IMR-90 (cell line): Measurements from ENCODE around the gene MEGF10. TPM values are rescaled to one million over a fixed set of nuclear protein-coding genes. Genes with fewer than 3 reads are reported as not detected.

Source experiments
- ATAC-seq: fragments of 200-7000 bp; cut with Tn5 transposase; 2 replicates; pipeline ENCODE4 v1.9.1; 2020; ENCODE audit warnings: low read depth, mild to moderate bottlenecking, moderate library complexity
- BruUV-seq: library from RNA; stranded (reverse); fragments of 400-500 nt; replicated peaks from 2 replicates; lab custom pipeline; 2021; lab: Mats Ljungman, UMichigan
- CTCF ChIA-PET: fragments of 300-600 bp; formaldehyde crosslinking; extraction: SDS; loops from one replicate; lab custom pipeline; 2021; ENCODE audit warnings: antibody characterized with exemption; lab: Yijun Ruan, JAX
- POLR2A ChIA-PET: fragments of 300-600 bp; sonication (Branson Sonifier 250); formaldehyde crosslinking; loops from one replicate; lab custom pipeline; 2022; ENCODE audit warnings: antibody characterized with exemption; ENCODE audit not compliant: unreplicated experiment; lab: Charles Lee
- DNase-seq: peaks from one replicate; pipeline ENCODE4 v3.0.0; 2013
- H2AFZ ChIP-seq: replicated peaks from 2 replicates; pipeline ENCODE3; 2013; ENCODE audit warnings: low read length, mild to moderate bottlenecking; ENCODE audit not compliant: poor library complexity
- H2AK5ac ChIP-seq: 2 replicates; pipeline ENCODE4 v1.6.1; 2013; ENCODE audit warnings: low read depth, low read length, inconsistent platforms
- H2AK9ac ChIP-seq: replicated peaks from 2 replicates; pipeline ENCODE3; 2013; ENCODE audit warnings: mild to moderate bottlenecking, low read depth, low read length, moderate library complexity; ENCODE audit not compliant: poor library complexity
- H2BK120ac ChIP-seq: 2 replicates; pipeline ENCODE4 v1.6.1; 2013; ENCODE audit warnings: low read depth, low read length, inconsistent platforms
- H2BK15ac ChIP-seq: 3 replicates; pipeline ENCODE4 v1.6.1; 2013; ENCODE audit warnings: low read depth, low read length, inconsistent platforms
- H2BK20ac ChIP-seq: 2 replicates; pipeline ENCODE4 v1.6.1; 2013; ENCODE audit warnings: low read depth, mild to moderate bottlenecking, inconsistent platforms, low read length, moderate library complexity
- H2BK5ac ChIP-seq: 2 replicates; pipeline ENCODE4 v1.6.1; 2013; ENCODE audit warnings: mild to moderate bottlenecking, low read depth, low read length, inconsistent platforms; ENCODE audit not compliant: poor library complexity, severe bottlenecking
- H3K14ac ChIP-seq: replicated peaks from 2 replicates; pipeline ENCODE4 v1.6.1; 2013; ENCODE audit warnings: low read depth, low read length, inconsistent platforms
- H3K18ac ChIP-seq: 2 replicates; pipeline ENCODE4 v1.6.1; 2013; ENCODE audit warnings: low read depth, low read length, control low read depth
- H3K23ac ChIP-seq: 2 replicates; pipeline ENCODE4 v1.6.1; 2013; ENCODE audit warnings: low read depth, low read length, inconsistent platforms
- H3K27ac ChIP-seq: 2 replicates; pipeline ENCODE4 v1.5.1; 2013; ENCODE audit warnings: mild to moderate bottlenecking, control low read depth, low read length; ENCODE audit not compliant: insufficient read depth
- H3K27me3 ChIP-seq: 2 replicates; pipeline ENCODE4 v1.6.1; 2013; ENCODE audit warnings: low read length; ENCODE audit not compliant: control insufficient read depth, insufficient read depth
- H3K36me3 ChIP-seq: 2 replicates; pipeline ENCODE4 v1.6.1; 2013; ENCODE audit warnings: low read length, mixed read lengths; ENCODE audit not compliant: control insufficient read depth, insufficient read depth
- H3K4ac ChIP-seq: 2 replicates; pipeline ENCODE4 v1.6.1; 2013; ENCODE audit warnings: low read depth, low read length, inconsistent platforms
- H3K4me1 ChIP-seq: 2 replicates; pipeline ENCODE4 v1.6.1; 2013; ENCODE audit warnings: low read length, mixed read lengths; ENCODE audit not compliant: control insufficient read depth, insufficient read depth
- H3K4me2 ChIP-seq: 2 replicates; pipeline ENCODE4 v1.6.1; 2013; ENCODE audit warnings: low read depth, mild to moderate bottlenecking, control low read depth, low read length, moderate library complexity
- H3K4me3 ChIP-seq: 2 replicates; pipeline ENCODE4 v1.5.1; 2013; ENCODE audit warnings: low read depth, mild to moderate bottlenecking, control low read depth, low read length, moderate library complexity; ENCODE audit not compliant: insufficient read depth
- H3K56ac ChIP-seq: 2 replicates; pipeline ENCODE4 v1.6.1; 2013; ENCODE audit warnings: low read length, inconsistent platforms; ENCODE audit not compliant: insufficient read depth; ENCODE audit errors: extremely low read depth
- H3K79me1 ChIP-seq, 2 experiments: 2 replicates each; pipeline ENCODE4 v1.6.1; 2013; ENCODE audit warnings: low read length in 2 of 2, inconsistent platforms in 1 of 2, low read depth in 1 of 2
- H3K9ac ChIP-seq: 2 replicates; pipeline ENCODE4 v1.6.1; 2013; ENCODE audit warnings: low read depth, low read length, control low read depth
- H3K9me1 ChIP-seq: 2 replicates; pipeline ENCODE4 v1.6.1; 2013; ENCODE audit warnings: low read length, inconsistent platforms; ENCODE audit not compliant: insufficient read depth
- H3K9me3 ChIP-seq: 2 replicates; pipeline ENCODE4 v1.6.1; 2013; ENCODE audit warnings: low read length; ENCODE audit not compliant: control insufficient read depth, insufficient read depth
- H4K20me1 ChIP-seq: 2 replicates; pipeline ENCODE4 v1.6.1; 2013; ENCODE audit warnings: low read length, inconsistent platforms; ENCODE audit not compliant: insufficient read depth
- H4K5ac ChIP-seq: 2 replicates; pipeline ENCODE4 v1.6.1; 2013; ENCODE audit warnings: mild to moderate bottlenecking, low read depth, low read length, control low read depth
- H4K8ac ChIP-seq, 2 experiments: 2 replicates each; pipeline ENCODE4 v1.6.1; 2013; ENCODE audit warnings: low read depth in 2 of 2, low read length in 2 of 2, control low read depth in 1 of 2, inconsistent platforms in 1 of 2
- H4K91ac ChIP-seq: 2 replicates; pipeline ENCODE4 v1.6.1; 2013; ENCODE audit warnings: low read depth, low read length, inconsistent platforms; ENCODE audit not compliant: insufficient read depth
- BHLHE40 ChIP-seq: fragments of 150-350 bp; IDR thresholded peaks from 2 replicates; pipeline ENCODE4 v1.6.1; 2016; ENCODE audit warnings: mild to moderate bottlenecking, low read depth, low read length
- CEBPB ChIP-seq: IDR thresholded peaks from 2 replicates; pipeline ENCODE4 v1.6.1; 2012; ENCODE audit warnings: low read depth, low read length, improper control_type of control experiment
- CTCF ChIP-seq: conservative IDR thresholded peaks from 2 replicates; pipeline ENCODE4 v1.5.1; 2012; ENCODE audit warnings: mild to moderate bottlenecking, low read depth, low read length, improper control_type of control experiment
- ELK1 ChIP-seq: fragments of 150-350 bp; IDR thresholded peaks from 2 replicates; pipeline ENCODE4 v1.6.1; 2016; ENCODE audit warnings: low read depth, mild to moderate bottlenecking, low read length, moderate library complexity, borderline replicate concordance
- FOS ChIP-seq: fragments of 150-350 bp; IDR thresholded peaks from 2 replicates; pipeline ENCODE4 v1.6.1; 2016; ENCODE audit warnings: low read depth, low read length
- MAFK ChIP-seq: IDR thresholded peaks from 2 replicates; pipeline ENCODE4 v1.6.1; 2012; ENCODE audit warnings: low read depth, low read length, improper control_type of control experiment
- MAZ ChIP-seq: IDR thresholded peaks from 2 replicates; pipeline ENCODE4 v1.6.1; 2012; ENCODE audit warnings: low read depth, mild to moderate bottlenecking, low read length, improper control_type of control experiment, moderate library complexity, borderline replicate concordance
- POLR2A ChIP-seq: IDR thresholded peaks from 2 replicates; pipeline ENCODE4 v1.6.1; 2012; ENCODE audit warnings: mild to moderate bottlenecking, low read depth, low read length
- RCOR1 ChIP-seq: IDR thresholded peaks from 2 replicates; pipeline ENCODE4 v1.6.1; 2012; ENCODE audit warnings: mild to moderate bottlenecking, low read length, improper control_type of control experiment; ENCODE audit not compliant: insufficient replicate concordance
- RFX5 ChIP-seq: IDR thresholded peaks from 2 replicates; pipeline ENCODE4 v1.8.0; 2012; ENCODE audit warnings: low read depth, mild to moderate bottlenecking, low read length, moderate library complexity
- SMC3 ChIP-seq: fragments of 150-350 bp; IDR thresholded peaks from 2 replicates; pipeline ENCODE4 v1.6.1; 2016; ENCODE audit warnings: low read depth, mild to moderate bottlenecking, antibody characterized with exemption, low read length, moderate library complexity
- USF2 ChIP-seq: fragments of 150-350 bp; IDR thresholded peaks from 2 replicates; pipeline ENCODE4 v1.6.1; 2017; ENCODE audit warnings: mild to moderate bottlenecking, antibody characterized with exemption, low read length, low read depth
- WGBS, 2 experiments: methylation state at CpG; one replicate each; pipeline versions ENCODE4 v1.1.5 to v1.1.7; 2013; ENCODE audit warnings: missing lambda C conversion rate in 2 of 2; ENCODE audit not compliant: insufficient read length in 1 of 2; ENCODE audit errors: extremely low coverage in 2 of 2; 5-methylcytosine and 5-hydroxymethylcytosine counted together
- dilution Hi-C: fragments of 300-500 bp; cut with HindIII; formaldehyde crosslinking; loops from one replicate; pipeline ENCODE4 v1.14.3; 2018; ENCODE audit warnings: low sequenced_read_pairs; ENCODE audit not compliant: unreplicated experiment
- in situ Hi-C: fragments of 300-500 bp; cut with MboI; formaldehyde crosslinking; loops from 3 replicates; pipeline ENCODE4 v1.14.3; 2019; ENCODE audit warnings: low sequenced_read_pairs, inconsistent platforms, mixed read lengths
- intact Hi-C: fragments of 100-400 bp; cut with micrococcal nuclease; formaldehyde crosslinking; loops from 2 replicates; pipeline ENCODE4 v1.10.0; 2022
- polyA plus RNA-seq, 3 experiments: library from polyadenylated mRNA; depleted of rRNA; stranded (reverse); fragments of >200 nt; gene quantifications; 2 replicates each; pipeline ENCODE4 v1.2.3, GENCODE V29; 2012; ENCODE audit warnings: low replicate concordance in 1 of 3
- total RNA-seq: library from RNA; depleted of rRNA; stranded (reverse); fragments of >200 nt; gene quantifications from 2 replicates; pipeline ENCODE4 v1.2.3, GENCODE V29; 2012

MEGF10 gene
- total and polyA plus RNA-seq, 2 of the 4 experiments (the other 2 are of a cell fraction): not detected

- Histone ChIP-seq H4K5ac (no peak overlapping the region), H4K20me1 (no peaks in the 10 kb centered on the region), H3K4me3 (no peak overlapping the region), H3K14ac (no peak overlapping the region), H3K79me1 (no peaks in the 10 kb centered on the region), H2AK5ac (no peak overlapping the region), H2BK20ac (no peak overlapping the region), H3K56ac (no peak overlapping the region), H3K36me3 (no peaks in the 10 kb centered on the region), H3K27me3 (peaks cover 9% of the 10 kb centered on the region), H3K23ac (no peak overlapping the region), H4K91ac (no peak overlapping the region), H3K4ac (no peak overlapping the region), H3K27ac (no peak overlapping the region), H3K9ac (no peak overlapping the region), H3K9me1 (peaks cover 2% of the 10 kb centered on the region; the same call in 1 of the 2 replicates), H2BK15ac (no peak overlapping the region), H2AK9ac (no peak overlapping the region), H3K18ac (no peak overlapping the region), H3K4me1 (peaks cover 2% of the 10 kb centered on the region; the same call in 1 of the 2 replicates), H3K9me3 (no peaks in the 10 kb centered on the region), H3K4me2 (no peak overlapping the region), H2BK120ac (no peak overlapping the region), H4K8ac (no peak overlapping the region), H2BK5ac (no peak overlapping the region), H2AFZ (no peak overlapping the region)
- in situ Hi-C loops (no loop called here), intact Hi-C loops (no loop called here), dilution Hi-C loops (no loop called here)
- DNase-seq (no peak), ATAC-seq (no peak)
- no CpG with 5 or more reads among the region's 3 CpGs for WGBS, 2 experiments
- POLR2A ChIA-PET: no interaction called here
- TF ChIP-seq RFX5 (no peak), CTCF (no peak), CEBPB (no peak), POLR2A (no peak), ELK1 (no peak), MAFK (no peak), FOS (no peak), RCOR1 (no peak), USF2 (no peak), BHLHE40 (no peak), SMC3 (no peak), MAZ (no peak)
- no TSS peak for BruUV-seq
- CTCF ChIA-PET: no interaction called here
Observed at GRCh38 chr5:127450046-127450445, 159.4 kb downstream of the MEGF10 start.
